Osteoblast (primary cell): ENCODE measurements around the gene CD68. TPM values are rescaled to one million over a fixed set of nuclear protein-coding genes. Genes with fewer than 3 reads are reported as not detected.
A peak's percentile ranks its signal among the peaks of the same experiment; 100 is the strongest.

Experiments used
- DNase-seq: peaks from one replicate; pipeline ENCODE4 v3.0.0; 2011; ENCODE audit warnings: low spot score, mixed read lengths; ENCODE audit not compliant: insufficient read length; ENCODE audit errors: missing footprints
- H2AFZ ChIP-seq: 2 replicates; pipeline ENCODE4 v1.6.0; 2011; ENCODE audit warnings: mild to moderate bottlenecking, low read length
- H3K27ac ChIP-seq: 2 replicates; pipeline ENCODE4 v1.5.1; 2011; ENCODE audit warnings: mild to moderate bottlenecking, low read depth, low read length, moderate library complexity
- H3K27me3 ChIP-seq: 2 replicates; pipeline ENCODE4 v1.6.0; 2012; ENCODE audit warnings: mild to moderate bottlenecking, control low read depth, inconsistent platforms, low read length, moderate library complexity; ENCODE audit not compliant: insufficient read depth
- H3K36me3 ChIP-seq: 2 replicates; pipeline ENCODE4 v1.5.1; 2011; ENCODE audit warnings: mild to moderate bottlenecking, low read length, control low read depth, moderate library complexity; ENCODE audit not compliant: insufficient read depth
- H3K4me1 ChIP-seq: 2 replicates; pipeline ENCODE4 v1.5.1; 2011; ENCODE audit warnings: mild to moderate bottlenecking, low read length, control low read depth, moderate library complexity; ENCODE audit not compliant: insufficient read depth
- H3K4me2 ChIP-seq: 2 replicates; pipeline ENCODE4 v1.6.0; 2011; ENCODE audit warnings: mild to moderate bottlenecking, low read length; ENCODE audit not compliant: insufficient read depth
- H3K4me3 ChIP-seq: fragments of 200-600 bp; sonication (generic); 3 replicates; pipeline ENCODE4 v1.5.1; 2012; ENCODE audit warnings: mild to moderate bottlenecking, low read length, inconsistent platforms; ENCODE audit not compliant: insufficient read depth
- H3K79me2 ChIP-seq: 2 replicates; pipeline ENCODE4 v1.6.0; 2012; ENCODE audit warnings: mild to moderate bottlenecking, low read length, control low read depth, inconsistent platforms; ENCODE audit not compliant: insufficient read depth
- H3K9me3 ChIP-seq: 2 replicates; pipeline ENCODE4 v1.5.1; 2011; ENCODE audit warnings: low read depth, low read length, control low read depth
- H4K20me1 ChIP-seq: 2 replicates; pipeline ENCODE4 v1.6.0; 2012; ENCODE audit warnings: mild to moderate bottlenecking, low read length, control low read depth; ENCODE audit not compliant: insufficient read depth
- total RNA-seq: library from RNA; depleted of rRNA; stranded (reverse); fragments of >200 nt; gene quantifications from 2 replicates; pipeline ENCODE4 v1.2.3, GENCODE V29; 2012
- TF ChIP-seq, protein P1 (sequence below): IDR thresholded peaks from 2 replicates; pipeline ENCODE4 v1.5.1; 2011; ENCODE audit warnings: mild to moderate bottlenecking, low read depth, low read length, moderate library complexity; ENCODE audit errors: extremely low read depth

CD68 gene
- total RNA-seq, 1 donor: 31.8 TPM

GRCh38 chr17:7587420-7588151 lies 8.1 kb downstream of the CD68 start:
- peaks cover 30% of the 10 kb centered on the region for H3K36me3 ChIP-seq
- peak; percentile 99 for DNase-seq
- H3K27me3 ChIP-seq: no peaks in the 10 kb centered on the region
- no peak overlapping the region for H2AFZ ChIP-seq
- H3K79me2 ChIP-seq: peaks cover 38% of the 10 kb centered on the region
- H3K4me2 ChIP-seq: peak overlapping the region; percentile 46
- H3K27ac ChIP-seq: peak overlapping the region; percentile 56
- no peak overlapping the region for H3K4me3 ChIP-seq
- H3K9me3 ChIP-seq: no peaks in the 10 kb centered on the region
- peaks cover 50% of the 10 kb centered on the region for H3K4me1 ChIP-seq
- TF ChIP-seq, protein P1, sequence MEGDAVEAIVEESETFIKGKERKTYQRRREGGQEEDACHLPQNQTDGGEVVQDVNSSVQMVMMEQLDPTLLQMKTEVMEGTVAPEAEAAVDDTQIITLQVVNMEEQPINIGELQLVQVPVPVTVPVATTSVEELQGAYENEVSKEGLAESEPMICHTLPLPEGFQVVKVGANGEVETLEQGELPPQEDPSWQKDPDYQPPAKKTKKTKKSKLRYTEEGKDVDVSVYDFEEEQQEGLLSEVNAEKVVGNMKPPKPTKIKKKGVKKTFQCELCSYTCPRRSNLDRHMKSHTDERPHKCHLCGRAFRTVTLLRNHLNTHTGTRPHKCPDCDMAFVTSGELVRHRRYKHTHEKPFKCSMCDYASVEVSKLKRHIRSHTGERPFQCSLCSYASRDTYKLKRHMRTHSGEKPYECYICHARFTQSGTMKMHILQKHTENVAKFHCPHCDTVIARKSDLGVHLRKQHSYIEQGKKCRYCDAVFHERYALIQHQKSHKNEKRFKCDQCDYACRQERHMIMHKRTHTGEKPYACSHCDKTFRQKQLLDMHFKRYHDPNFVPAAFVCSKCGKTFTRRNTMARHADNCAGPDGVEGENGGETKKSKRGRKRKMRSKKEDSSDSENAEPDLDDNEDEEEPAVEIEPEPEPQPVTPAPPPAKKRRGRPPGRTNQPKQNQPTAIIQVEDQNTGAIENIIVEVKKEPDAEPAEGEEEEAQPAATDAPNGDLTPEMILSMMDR: peak; percentile 15
- H4K20me1 ChIP-seq: peaks cover 19% of the 10 kb centered on the region

- DNase-seq: no peak
- Histone ChIP-seq H3K36me3 (peaks cover 41% of the 10 kb centered on the region), H3K4me3 (no peak overlapping the region), H3K4me1 (peaks cover 43% of the 10 kb centered on the region), H3K27me3 (no peaks in the 10 kb centered on the region), H4K20me1 (peaks cover 19% of the 10 kb centered on the region), H3K4me2 (peak overlapping the region; percentile 56), H2AFZ (no peak overlapping the region), H3K9me3 (no peaks in the 10 kb centered on the region), H3K79me2 (peaks cover 30% of the 10 kb centered on the region), H3K27ac (peak overlapping the region; percentile 2)
- TF ChIP-seq, protein P1: no peak
Observed at GRCh38 chr17:7588553-7589203, 9.2 kb downstream of the CD68 start.

DNA sequence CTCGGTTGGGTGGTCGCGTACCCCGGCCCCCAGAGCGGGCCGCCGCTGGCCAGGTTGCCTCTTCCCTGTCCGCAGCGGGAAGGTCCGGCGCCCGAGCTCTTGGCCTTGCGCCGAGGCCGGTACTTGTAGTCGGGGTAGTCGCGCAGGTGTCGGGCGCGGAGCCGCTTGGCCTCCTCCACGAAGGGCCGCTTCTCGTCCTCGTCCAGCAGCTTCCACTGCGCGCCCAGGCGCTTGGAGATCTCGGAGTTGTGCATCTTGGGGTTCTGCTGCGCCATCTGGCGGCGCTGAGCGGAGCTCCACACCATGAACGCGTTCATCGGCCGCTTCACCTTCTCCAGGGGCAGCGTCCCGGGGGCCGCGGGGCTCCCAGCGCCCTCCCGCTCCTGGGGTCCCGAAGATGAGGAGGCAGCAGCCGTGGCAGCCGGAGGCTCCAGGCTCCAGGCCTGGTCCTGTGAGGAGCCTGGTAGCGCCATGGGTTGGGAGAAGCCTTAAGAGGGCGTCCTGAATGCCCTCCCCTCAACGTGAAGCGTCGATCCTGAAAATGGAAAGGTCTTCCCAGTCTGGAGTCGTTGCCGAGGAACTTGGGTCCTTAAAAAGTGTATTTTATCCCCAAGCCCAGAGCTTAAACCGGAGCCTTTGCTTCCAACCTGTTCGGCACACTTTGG lies 9.9 kb downstream of the CD68 start:
- Histone ChIP-seq H2AFZ (no peak overlapping the region), H3K27ac (peak overlapping the region; percentile 2)
- TF ChIP-seq, protein P1: peak; percentile 77

More for the DNA sequence above, 9.9 kb downstream of the CD68 start:
- Histone ChIP-seq H3K36me3 (peaks cover 48% of the 10 kb centered on the region), H3K27me3 (no peaks in the 10 kb centered on the region), H3K9me3 (no peaks in the 10 kb centered on the region), H3K4me1 (peaks cover 41% of the 10 kb centered on the region), H3K4me2 (peak overlapping the region; percentile 56), H3K79me2 (peaks cover 27% of the 10 kb centered on the region), H4K20me1 (peaks cover 19% of the 10 kb centered on the region), H3K4me3 (peak overlapping the region; percentile 15)
- peak; percentile 98 for DNase-seq
